HEK293 (cell line): Measurements from ENCODE around the gene ZCCHC14.

Source experiments
- CTCF ChIA-PET: fragments of 350-600 bp; formaldehyde crosslinking; extraction: SDS; loops from one replicate; lab custom pipeline; 2021; ENCODE audit warnings: antibody characterized with exemption; lab: Yijun Ruan, JAX
- POLR2A ChIA-PET: fragments of 300-600 bp; formaldehyde crosslinking; extraction: SDS; loops from one replicate; lab custom pipeline; 2020; ENCODE audit warnings: antibody characterized with exemption, inconsistent platforms; lab: Yijun Ruan, JAX
- H3K27ac ChIP-seq: fragments of 200-500 bp; sonication (Bioruptor generic); 2 replicates; pipeline ENCODE4 v1.5.1; 2014; ENCODE audit warnings: low read depth, low read length, control low read depth, inconsistent platforms; ENCODE audit errors: extremely low read depth
- H3K36me3 ChIP-seq, 2 experiments: fragments of 200-500 bp in 1 of 2; sonication (Bioruptor generic) in 1 of 2; 1 replicate in 1 of 2; 2 replicates in 1 of 2; pipeline ENCODE4 v1.5.1; 2014 to 2017; ENCODE audit warnings: inconsistent platforms in 2 of 2, low read length in 2 of 2; ENCODE audit not compliant: control insufficient read depth in 2 of 2, insufficient read depth in 1 of 2
- H3K4me1 ChIP-seq: fragments of 200-500 bp; sonication (Bioruptor generic); 2 replicates; pipeline ENCODE4 v1.5.1; 2014; ENCODE audit warnings: mild to moderate bottlenecking, low read length, inconsistent platforms; ENCODE audit not compliant: control insufficient read depth, insufficient read depth
- H3K4me3 ChIP-seq: 2 replicates; pipeline ENCODE4 v1.5.1; 2011; ENCODE audit warnings: low read depth, mild to moderate bottlenecking, control low read depth, low read length, moderate library complexity
- H3K9me3 ChIP-seq: fragments of 200-500 bp; sonication (Bioruptor generic); 2 replicates; pipeline ENCODE4 v1.5.1; 2014; ENCODE audit warnings: low read depth, low read length, inconsistent platforms; ENCODE audit not compliant: control insufficient read depth, insufficient read depth
- GLI2 ChIP-seq: fragments of 450-650 bp; formaldehyde crosslinking; IDR thresholded peaks from 2 replicates; pipeline ENCODE4; 2017; ENCODE audit warnings: missing biosample characterization, missing genetic modification characterization, low read depth, borderline replicate concordance
- HIC1 ChIP-seq: fragments of 450-650 bp; formaldehyde crosslinking; IDR thresholded peaks from 2 replicates; pipeline ENCODE4 v1.5.1; 2016; ENCODE audit warnings: missing biosample characterization, missing genetic modification characterization
- SP3 ChIP-seq: fragments of 450-650 bp; formaldehyde crosslinking; IDR thresholded peaks from 2 replicates; pipeline ENCODE4 v1.5.1; 2016; ENCODE audit warnings: missing biosample characterization, missing genetic modification characterization
- ZBTB21 ChIP-seq: fragments of 450-650 bp; formaldehyde crosslinking; IDR thresholded peaks from 2 replicates; pipeline ENCODE4 v1.5.1; 2017; ENCODE audit warnings: missing biosample characterization, missing genetic modification characterization
- ZEB2 ChIP-seq: fragments of 450-650 bp; formaldehyde crosslinking; IDR thresholded peaks from 2 replicates; pipeline ENCODE4 v1.5.1; 2016; ENCODE audit warnings: missing biosample characterization, missing genetic modification characterization
- ZNF133 ChIP-seq: fragments of 450-650 bp; formaldehyde crosslinking; IDR thresholded peaks from 2 replicates; pipeline ENCODE4 v1.5.1; 2016; ENCODE audit warnings: missing biosample characterization, missing genetic modification characterization
- ZNF148 ChIP-seq: fragments of 450-650 bp; formaldehyde crosslinking; IDR thresholded peaks from 2 replicates; pipeline ENCODE4 v1.5.0; 2017; ENCODE audit warnings: missing biosample characterization, missing genetic modification characterization, borderline replicate concordance
- ZNF202 ChIP-seq: fragments of 450-650 bp; formaldehyde crosslinking; IDR thresholded peaks from 2 replicates; pipeline ENCODE4 v1.5.1; 2016; ENCODE audit warnings: missing biosample characterization, missing genetic modification characterization, borderline replicate concordance
- ZNF211 ChIP-seq: fragments of 450-650 bp; formaldehyde crosslinking; IDR thresholded peaks from 2 replicates; pipeline ENCODE4 v1.5.1; 2016; ENCODE audit warnings: low read depth, missing biosample characterization, missing genetic modification characterization
- ZNF280D ChIP-seq: fragments of 450-650 bp; formaldehyde crosslinking; IDR thresholded peaks from 2 replicates; pipeline ENCODE4 v1.5.1; 2016; ENCODE audit warnings: missing biosample characterization, missing genetic modification characterization
- ZNF311 ChIP-seq: fragments of 450-650 bp; formaldehyde crosslinking; IDR thresholded peaks from 2 replicates; pipeline ENCODE4 v1.5.1; 2017; ENCODE audit warnings: missing biosample characterization, missing genetic modification characterization, borderline replicate concordance
- ZNF48 ChIP-seq: fragments of 450-650 bp; formaldehyde crosslinking; IDR thresholded peaks from 2 replicates; pipeline ENCODE4 v1.5.1; 2016; ENCODE audit warnings: missing biosample characterization, missing genetic modification characterization
- ZNF549 ChIP-seq: fragments of 450-650 bp; IDR thresholded peaks from 2 replicates; pipeline ENCODE4 v1.5.1; 2018; ENCODE audit warnings: missing biosample characterization, missing genetic modification characterization, mild to moderate bottlenecking, inconsistent platforms, moderate library complexity
- TF ChIP-seq, protein P1 (sequence below): fragments of 450-650 bp; formaldehyde crosslinking; IDR thresholded peaks from 2 replicates; pipeline ENCODE4 v1.5.1; 2016; ENCODE audit warnings: missing biosample characterization, missing genetic modification characterization

The ZCCHC14 gene

DNA sequence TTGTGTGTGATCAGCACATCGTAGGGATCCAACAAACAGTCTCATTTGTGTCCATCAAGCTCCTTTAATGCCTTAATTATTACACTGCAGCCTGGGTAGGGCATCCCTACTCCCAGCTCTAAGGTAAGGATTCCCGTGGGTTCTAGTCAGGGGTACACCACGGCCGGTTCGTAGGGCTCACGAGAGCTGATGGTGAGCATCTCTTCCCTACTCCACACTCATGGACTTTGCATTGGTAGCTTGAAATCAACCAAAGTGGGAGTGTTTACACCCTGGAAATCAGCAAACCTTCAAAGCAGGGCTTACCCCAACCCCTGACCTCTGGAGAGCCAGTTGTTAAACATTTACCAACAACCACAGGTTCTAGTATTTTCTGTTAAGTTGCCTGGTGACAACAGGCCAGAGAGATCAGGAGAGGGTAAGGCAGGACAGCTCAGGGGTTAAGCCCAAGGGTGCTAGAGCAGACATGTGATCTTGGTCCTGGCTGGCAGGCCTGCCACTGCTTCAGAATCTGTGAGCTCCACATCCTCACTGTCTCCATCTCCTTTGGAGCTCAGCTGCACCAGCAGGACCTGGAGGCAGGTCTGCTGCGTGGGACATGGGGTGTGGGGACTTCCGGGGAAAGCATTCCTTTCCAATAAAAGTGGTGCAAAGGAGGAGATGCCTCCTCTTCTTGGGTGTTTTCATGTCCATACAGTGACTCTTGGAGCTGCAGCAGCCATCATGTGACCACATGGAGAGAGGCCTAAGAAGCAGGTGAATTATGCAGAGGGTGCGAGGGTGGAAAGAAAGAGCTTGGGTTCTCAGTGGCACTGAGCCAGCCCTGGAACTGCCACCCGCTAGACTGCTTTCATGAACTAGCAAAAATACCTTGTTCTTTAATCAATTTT, 36.1 kb upstream of the ZCCHC14 start:
- POLR2A ChIA-PET = no interaction called here

GRCh38 chr16:87527055-87527724, 34.4 kb upstream of the ZCCHC14 start:
- no peaks in the 10 kb centered on the region for H3K9me3 ChIP-seq
- no peaks in the 10 kb centered on the region for H3K4me1 ChIP-seq
- TF ChIP-seq ZNF280D (tag by site-specific recombination) (no peak), ZEB2 (tag by site-specific recombination) (no peak)
- TF ChIP-seq, protein P1, sequence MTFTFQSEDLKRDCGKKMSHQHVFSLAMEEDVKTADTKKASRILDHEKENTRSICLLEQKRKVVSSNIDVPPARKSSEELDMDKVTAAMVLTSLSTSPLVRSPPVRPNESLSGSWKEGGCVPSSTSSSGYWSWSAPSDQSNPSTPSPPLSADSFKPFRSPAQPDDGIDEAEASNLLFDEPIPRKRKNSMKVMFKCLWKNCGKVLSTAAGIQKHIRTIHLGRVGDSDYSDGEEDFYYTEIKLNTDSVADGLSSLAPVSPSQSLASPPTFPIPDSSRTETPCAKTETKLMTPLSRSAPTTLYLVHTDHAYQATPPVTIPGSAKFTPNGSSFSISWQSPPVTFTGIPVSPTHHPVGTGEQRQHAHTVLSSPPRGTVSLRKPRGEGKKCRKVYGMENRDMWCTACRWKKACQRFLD (tag by site-specific recombination) = no peak
- TF ChIP-seq, all 188 proteins: peak for 0
- POLR2A ChIA-PET = no interaction called here
- no peak overlapping the region for H3K4me3 ChIP-seq
- H3K27ac ChIP-seq = no peak overlapping the region
- CTCF ChIA-PET = no interaction called here
- H3K36me3 ChIP-seq = no peaks in the 10 kb centered on the region

More for the DNA sequence above, 36.1 kb upstream of the ZCCHC14 start:
- Histone ChIP-seq H3K27ac (no peak overlapping the region), H3K9me3 (no peaks in the 10 kb centered on the region), H3K4me1 (no peaks in the 10 kb centered on the region), H3K36me3 (no peaks in the 10 kb centered on the region), H3K4me3 (no peak overlapping the region)
- TF ChIP-seq ZBTB21 (tag by site-specific recombination) = no peak
- no peak for TF ChIP-seq ZNF311 (tag by site-specific recombination)
- TF ChIP-seq ZNF202 = no peak
- TF ChIP-seq ZNF549 (tag by site-specific recombination) = no peak
- TF ChIP-seq SP3 (tag by site-specific recombination) = no peak
- TF ChIP-seq ZNF211 (tag by site-specific recombination) = no peak
- TF ChIP-seq ZNF133 = no peak
- TF ChIP-seq ZNF148 (tag by site-specific recombination) = no peak
- no peak for TF ChIP-seq GLI2
- TF ChIP-seq ZNF48 = no peak
- TF ChIP-seq HIC1 (tag by site-specific recombination) = no peak
- CTCF ChIA-PET = interaction anchor here (1.2 kb wide), 1 partner anchor 42 kb away, joined by 3 read pairs; no protein-coding TSS in a partner anchor
